NCI-H1048 (cell line): ENCODE data around the gene SGSM1.

ENCODE experiments used
- DNase-seq: peaks from one replicate; lab custom pipeline; 2025; lab: John Stamatoyannopoulos, UW

The SGSM1 gene

GRCh38 chr22:24806663-24807001 is 621 bp downstream of the SGSM1 start:
- DNase-seq: no peak

GRCh38 chr22:24807284-24807950 is 1.4 kb downstream of the SGSM1 start:
- DNase-seq: no peak

DNA sequence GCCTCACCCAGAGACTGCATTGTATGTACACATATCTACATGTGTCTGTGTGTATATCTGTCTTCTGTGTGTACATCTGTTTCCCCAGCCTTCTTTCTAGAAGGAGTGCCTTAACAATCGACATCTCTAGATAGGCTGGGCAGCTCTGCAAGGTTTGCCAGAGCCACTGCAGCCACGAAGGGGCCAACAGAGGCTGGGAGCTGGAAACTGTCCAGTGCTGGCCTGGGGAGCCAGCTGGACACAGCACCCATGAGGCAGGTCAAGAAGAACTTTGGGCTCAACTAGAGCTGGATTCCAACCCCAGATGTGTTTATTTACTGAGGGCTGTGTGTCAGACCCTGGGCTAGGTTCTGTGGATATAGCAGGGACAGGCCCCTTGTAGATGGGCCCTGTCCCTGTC is 3.3 kb downstream of the SGSM1 start:
- DNase-seq: no peak

DNA sequence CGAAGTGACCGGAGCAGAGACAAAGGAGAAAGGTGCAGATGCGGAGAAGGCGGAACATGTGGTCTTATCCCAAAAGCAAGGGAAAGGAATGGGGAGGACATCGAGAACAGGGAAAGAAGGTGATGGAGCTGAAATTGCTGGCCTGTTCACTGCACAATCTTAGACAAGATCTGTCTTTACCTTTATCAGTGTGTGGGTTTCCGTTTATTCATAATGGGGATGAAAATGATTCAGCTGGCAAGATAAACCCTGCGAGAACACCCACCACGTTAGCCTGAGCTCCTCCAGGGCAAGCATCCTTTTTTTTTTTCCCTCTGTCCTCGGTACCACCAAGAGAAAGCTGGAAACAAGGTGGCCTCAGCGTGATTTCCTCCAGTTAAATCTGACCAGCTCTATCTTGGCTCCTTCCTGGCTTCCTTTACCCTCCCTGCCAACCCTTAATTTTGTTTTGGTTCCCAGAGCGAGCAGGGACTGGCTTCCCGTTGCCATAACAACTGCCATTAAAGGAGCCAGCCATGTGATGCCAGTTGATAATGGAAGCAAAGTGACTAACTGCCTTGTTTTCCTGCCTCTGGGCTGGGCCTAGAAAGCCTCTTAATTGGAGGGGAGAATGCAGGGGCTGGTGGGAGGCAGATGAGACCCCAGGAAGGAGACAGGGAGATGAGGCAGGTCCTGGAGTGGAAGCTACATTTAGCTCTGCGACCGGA is 4.2 kb downstream of the SGSM1 start:
- DNase-seq: no peak

GRCh38 chr22:24812950-24813775 is 7.2 kb downstream of the SGSM1 start:
- DNase-seq: no peak

- no peak for DNase-seq
Observed at GRCh38 chr22:24813861-24814770, 8.1 kb downstream of the SGSM1 start.

DNA sequence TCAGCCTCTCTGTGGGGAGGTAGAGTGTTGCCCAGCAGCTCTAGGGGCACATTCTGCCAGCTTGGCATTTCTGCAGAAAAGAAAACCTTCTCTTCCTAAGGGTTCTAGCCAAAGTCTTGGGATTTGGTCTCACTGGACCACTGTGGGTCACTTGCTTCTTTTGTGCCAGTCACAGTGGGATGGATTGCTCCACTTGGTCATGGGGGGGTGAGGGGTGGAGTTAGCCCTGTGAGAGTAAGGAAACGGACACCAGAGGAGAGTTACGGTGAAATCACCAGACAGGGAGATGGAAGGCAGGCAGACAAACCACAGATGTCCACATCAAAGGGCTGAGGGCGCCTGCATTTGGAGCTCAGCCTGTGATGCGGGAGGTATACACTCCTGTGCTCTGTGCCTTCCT is 10.8 kb downstream of the SGSM1 start:
- DNase-seq: no peak

DNA sequence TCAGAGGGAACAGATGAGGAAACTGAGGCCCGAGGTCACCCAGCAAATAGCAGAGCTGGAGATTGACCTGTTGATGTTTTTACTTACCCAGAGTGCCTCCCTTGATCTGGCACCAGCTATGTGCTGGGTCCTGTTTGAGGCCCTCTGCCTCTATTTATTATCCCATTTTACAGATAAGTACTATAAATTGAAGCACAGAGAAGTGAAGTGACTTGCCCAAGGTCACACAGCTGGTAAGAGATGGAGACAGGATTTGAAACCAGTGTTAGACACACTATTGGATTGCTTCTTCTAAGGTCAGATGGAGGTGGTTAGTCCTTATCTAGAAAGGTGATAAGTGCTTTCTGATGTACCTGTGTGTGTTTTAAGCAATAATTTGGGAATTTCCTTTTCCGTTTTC is 13.5 kb downstream of the SGSM1 start:
- no peak for DNase-seq

- no peak for DNase-seq
Observed at GRCh38 chr22:24819911-24820461, 14.0 kb downstream of the SGSM1 start.

DNA sequence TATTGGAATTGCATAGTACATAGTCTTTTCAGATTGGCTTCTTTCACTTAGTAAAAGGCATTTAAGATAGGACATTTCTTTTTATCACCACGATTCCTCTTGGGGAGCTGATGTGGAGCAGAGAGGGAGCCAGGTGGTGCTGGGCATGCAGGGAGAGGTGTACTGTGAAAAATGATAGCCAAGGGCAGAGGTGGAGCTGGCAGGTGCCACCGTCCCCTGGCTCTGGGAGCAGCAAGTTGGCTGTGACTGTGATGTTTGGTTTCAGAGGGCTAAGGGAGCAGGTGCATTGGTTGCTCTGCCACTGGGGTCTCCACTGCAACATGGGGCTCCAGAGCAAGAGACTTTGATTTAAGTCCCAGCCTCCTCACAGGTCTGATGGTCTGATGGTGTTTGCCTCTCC is 16.5 kb downstream of the SGSM1 start:
- DNase-seq: no peak

- no peak for DNase-seq
Observed at GRCh38 chr22:24823787-24824186, 17.8 kb downstream of the SGSM1 start.

- DNase-seq: no peak
Observed at GRCh38 chr22:24824250-24824649, 18.2 kb downstream of the SGSM1 start.

DNA sequence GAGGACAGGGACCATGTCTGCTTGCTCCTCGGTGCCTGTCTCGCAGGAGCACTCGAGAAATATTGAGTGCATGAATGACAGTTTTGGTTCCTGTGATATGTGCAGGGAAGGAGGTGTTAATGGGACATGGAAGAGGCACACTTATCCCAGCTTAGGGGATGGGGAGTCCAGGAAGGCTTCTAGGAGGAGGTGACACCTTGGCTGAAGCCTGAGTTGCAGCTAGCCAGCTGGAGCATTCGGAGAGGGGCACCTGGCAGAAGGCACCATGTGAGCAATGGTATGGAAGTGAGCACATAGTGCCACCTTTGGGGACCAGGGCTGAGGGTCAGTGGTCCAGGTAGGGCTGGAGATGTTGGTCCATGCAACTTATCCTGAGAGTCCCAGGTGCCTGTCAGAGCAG is 18.9 kb downstream of the SGSM1 start:
- DNase-seq: no peak

GRCh38 chr22:24826710-24827285 is 20.8 kb downstream of the SGSM1 start:
- no peak for DNase-seq

DNA sequence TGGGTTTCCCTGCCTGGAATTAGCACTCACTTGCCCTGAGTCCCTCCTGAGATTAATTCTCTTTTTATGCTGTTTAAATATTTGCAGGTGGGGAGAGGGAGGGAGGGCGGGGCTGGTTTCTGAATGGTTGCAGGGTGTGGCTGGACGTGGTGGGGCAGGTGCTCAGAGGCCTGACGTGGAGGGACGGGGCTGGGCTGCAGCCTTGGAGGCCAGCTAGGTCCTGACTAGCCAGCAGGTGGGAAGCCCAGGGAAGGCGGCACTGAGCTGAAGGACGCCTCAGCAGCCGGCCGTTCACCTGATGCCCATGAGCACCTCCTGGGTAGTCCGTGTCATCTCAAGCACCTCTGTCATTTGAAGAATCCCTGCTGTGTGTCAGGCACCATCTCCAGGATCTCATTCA is 21.3 kb downstream of the SGSM1 start:
- no peak for DNase-seq

DNA sequence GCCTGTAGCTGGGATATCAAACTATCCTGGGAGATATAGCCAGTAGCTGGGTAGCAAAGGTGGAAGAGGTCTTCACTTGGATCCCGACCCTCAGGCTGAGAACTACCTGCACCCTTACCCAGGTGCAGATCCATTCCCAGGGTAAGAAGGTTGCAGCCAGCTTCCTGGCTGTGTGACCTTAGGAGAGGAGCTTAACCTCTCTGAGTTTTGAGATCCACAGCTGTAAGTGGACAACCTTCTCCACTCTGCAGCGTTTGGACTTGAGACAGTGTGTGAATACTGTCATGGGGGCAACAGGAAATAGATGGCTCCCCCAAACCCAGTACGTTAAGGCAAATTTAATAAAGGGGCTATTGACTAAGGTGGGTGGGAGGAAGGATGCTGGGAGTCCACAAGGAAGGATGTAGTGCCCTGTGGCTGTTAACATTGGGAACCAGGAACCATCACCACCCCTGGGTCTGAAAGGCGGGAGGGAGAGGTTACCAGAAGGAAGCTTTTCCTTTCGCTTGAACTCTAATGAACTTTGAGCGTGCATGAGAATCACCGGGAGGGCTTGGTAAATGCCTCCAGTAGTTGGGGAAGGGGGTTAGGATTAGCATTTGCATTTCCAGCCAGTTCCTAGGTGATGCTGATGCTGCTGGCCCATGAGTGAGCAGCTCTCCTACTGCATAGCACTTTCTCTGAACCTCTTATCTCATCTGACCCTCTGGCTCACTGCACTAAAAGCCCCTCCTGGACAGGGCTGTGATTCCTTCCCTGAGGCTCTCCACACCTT is 24.4 kb downstream of the SGSM1 start:
- no peak for DNase-seq

GRCh38 chr22:24831687-24832086 is 25.7 kb downstream of the SGSM1 start:
- DNase-seq: no peak

- DNase-seq: no peak
Observed at GRCh38 chr22:24833881-24834495, 28.0 kb downstream of the SGSM1 start.

GRCh38 chr22:24834845-24835570 is 29.0 kb downstream of the SGSM1 start:
- no peak for DNase-seq
